ENCODE data around the gene ITGA5.

Gene ITGA5

DNA sequence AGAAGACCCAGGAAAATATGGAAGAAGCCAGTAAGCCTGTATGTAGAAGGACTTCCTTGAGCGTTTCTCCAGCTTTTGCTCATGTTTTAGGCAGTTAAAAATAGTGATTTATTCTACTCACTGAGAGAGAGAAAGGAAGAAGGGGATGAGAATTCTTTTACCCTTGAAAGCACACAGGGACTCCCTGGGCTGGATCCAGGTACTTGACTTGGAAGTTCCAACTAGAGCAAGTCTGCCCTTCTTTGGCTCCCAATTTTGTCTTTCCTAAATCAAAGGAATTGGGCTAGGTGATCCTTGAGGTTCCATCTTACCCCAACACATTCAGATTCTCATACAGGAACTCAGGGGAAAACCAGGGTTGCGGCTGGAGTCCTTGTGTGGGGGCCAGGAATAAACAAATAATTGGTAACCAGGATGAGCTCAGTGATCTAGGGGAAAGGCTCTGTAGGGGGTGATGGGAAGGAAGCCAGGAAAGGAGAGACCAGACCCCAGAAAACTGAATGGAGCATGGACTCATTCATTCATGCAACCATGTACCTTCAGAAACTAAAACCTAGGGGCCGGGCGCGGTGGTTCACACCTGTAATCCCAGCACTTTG, 11.5 kb upstream of the ITGA5 start:
- ATAC-seq (no peak), DNase-seq (no peak)

DNA sequence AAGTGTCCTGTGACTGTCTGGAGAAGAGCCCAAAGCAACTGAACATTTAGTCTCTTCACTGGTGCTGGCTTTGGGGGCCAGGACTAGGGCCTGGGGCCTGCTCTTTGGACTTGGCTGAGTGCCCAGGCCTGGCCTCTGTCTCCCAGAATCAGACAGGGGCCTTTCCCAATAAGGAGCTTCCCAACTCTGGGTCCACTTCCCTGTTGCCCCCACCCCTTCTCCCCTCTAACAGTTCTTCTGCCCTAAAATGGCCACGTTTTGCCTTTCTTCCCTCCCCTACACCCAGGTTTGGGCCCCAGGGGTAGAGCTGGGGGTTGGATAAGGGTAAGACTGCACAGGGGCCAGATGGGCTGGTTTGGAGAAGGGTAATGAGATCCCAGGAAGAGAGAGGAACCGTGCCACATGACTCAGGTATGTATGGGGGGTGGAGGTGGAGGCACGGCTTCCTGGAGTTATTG, 10.0 kb upstream of the ITGA5 start:
- no peak for ATAC-seq
- no peak for DNase-seq

DNA sequence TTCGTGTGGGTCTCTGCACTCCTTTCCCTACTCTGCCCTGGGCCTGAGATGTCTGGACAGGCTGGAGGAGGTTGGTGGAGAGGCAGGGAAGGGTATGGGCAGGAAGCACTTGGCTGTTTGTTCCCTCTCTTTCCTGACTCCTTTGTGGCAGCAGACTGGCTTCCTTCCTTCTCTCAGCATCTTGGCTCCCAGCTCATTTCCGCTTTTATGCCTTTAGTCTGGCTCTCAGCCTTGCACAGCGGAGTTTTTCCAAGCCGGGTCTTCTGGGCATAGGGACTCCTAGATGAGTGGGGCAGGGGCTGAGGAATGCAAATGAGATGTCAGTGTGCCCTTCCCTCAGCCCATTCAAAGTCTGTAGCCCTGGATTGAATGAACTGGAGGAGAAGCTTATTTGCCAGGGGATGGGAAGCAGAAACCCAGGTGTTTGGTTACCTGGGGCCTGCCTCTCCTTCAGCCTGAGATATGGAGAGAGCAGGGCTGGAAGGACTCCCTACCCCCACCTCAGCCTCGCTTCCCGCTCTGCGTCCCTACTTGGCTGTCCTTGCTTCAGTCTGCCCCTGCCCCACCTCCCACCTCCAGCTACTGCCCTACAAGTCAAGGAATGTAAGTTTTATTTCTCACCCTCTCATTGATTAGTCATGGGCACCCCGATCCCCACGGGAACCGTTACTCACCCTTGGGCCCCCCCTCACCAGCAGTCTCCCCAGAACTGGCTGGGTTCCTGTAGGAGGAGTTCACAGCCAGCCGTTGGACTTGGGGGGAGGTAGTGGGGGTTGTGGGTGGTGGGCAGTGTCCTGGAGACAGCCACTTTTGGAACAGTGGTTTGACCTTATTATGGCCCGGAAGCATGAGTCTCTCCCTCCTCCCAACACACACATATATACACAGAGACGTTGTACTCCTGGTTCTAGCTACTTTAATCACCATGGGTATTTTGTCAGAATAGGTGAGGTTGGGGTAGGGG, 9.3 kb upstream of the ITGA5 start:
- DNase-seq (no peak), ATAC-seq (peak; percentile 24)

DNA sequence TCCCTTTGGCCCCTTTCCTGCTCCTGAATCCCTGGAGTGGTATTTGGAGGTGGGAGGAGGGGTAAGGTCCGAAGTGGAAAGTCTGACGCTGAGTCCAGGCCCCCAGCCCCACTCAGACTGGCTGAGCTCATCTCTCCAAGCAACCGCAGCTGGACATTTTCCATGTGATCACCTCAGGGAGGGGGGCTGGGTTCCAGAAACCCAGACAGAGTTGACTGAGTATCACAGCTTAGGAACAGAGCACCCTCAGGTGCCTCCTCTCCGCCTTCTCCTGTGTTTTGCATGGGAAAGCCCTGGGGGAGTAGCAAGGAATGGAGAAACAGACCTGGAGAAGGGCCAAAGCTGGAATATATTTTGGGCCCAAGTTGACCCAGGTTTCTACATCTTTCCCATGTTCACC, 8.0 kb upstream of the ITGA5 start:
- DNase-seq: no peak
- ATAC-seq: no peak

DNA sequence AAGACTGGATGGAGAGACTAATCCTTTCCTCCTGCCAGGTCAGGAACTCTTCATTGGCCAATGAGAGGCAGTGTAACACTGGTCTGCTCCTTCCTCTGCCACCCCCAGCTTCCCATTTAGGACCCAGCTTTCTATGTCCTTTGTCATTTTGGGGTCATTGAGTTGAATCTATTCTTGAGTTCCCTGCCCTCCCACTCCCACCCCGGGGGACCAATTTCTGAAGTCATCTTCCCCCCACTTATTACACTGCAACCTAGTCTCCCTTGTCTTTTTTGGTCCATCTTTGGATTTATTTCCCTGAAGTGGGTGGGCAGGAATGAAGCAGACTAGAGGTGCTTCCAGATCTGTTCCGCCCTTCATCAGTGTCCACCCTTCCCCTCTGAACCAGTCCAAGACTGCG, 7.6 kb upstream of the ITGA5 start:
- ATAC-seq: no peak
- no peak for DNase-seq

DNA sequence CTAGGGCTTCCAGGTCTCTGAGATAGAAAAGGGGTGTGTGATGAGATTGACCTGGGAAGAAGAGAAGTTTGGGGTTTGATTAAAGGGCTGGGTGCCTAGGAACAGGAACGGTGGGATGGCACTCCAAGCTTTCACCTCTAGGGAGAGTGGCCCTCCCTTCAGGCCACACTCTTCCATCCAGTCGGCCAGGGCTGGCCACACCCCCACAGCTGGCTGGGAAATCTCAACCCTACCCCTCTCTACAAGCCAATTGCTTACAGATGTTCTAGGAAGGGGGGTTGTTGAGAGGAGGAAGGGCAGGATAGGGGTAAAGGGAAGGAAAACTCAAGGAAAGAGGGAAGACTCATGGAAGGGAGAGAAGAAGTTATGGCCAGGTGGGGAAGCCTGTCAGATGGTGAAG, 6.6 kb upstream of the ITGA5 start:
- DNase-seq: no peak
- no peak for ATAC-seq

DNA sequence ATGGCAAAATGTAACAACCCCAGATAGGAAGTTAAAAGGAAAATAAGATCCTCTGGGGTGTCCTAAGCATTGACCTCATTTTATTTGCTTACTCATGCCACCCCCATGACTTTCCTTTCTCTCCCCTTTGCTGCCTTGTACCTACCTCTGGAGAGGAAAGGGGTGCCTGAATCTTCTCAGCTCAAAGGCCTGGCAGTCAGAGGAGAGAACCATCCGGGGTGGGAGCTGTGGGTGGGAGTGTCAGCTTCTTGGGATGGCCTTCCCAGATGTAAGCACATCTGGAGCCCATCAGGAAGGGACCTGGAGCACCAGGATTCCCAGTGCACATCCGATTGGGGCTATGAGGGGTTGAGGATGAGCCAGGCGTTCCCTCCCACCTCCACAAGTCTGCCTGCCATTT, 5.2 kb upstream of the ITGA5 start:
- ATAC-seq (no peak), DNase-seq (no peak)

DNA sequence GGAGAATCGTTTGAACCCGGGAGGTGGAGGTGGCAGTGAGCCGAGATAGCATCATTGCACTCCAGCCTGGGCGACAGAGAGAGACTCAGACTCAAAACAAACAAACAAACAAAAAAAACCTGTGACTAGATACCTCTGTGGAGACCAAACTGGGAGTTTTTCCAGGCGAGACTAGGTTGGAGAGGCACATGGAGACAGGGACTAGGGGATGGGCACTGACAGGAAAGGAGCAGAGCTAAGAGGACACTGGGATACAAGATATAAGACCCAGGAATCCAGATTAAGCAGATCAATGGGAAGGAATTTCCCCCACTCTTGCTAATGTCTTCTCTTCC, 4.7 kb upstream of the ITGA5 start:
- ATAC-seq (no peak), DNase-seq (no peak)

DNA sequence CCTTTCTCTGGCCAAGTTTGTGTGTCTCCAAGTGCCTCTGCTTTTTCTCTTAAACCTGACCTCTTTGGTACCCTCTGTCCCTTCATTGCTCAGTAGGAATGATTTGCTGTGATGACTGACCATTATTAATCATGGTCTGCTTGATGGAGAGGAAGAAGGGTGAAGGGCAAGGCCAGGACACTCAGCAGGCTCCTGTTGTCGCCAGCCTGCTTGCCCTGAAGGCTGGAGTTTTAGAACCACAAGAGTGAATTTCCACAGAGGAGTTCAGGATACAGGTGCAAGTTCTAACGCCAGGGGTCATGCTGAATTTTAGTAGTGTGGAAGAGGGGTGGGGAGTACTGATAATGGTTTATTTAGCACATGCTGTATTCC, 2.8 kb upstream of the ITGA5 start:
- DNase-seq: no peak
- no peak for ATAC-seq

DNA sequence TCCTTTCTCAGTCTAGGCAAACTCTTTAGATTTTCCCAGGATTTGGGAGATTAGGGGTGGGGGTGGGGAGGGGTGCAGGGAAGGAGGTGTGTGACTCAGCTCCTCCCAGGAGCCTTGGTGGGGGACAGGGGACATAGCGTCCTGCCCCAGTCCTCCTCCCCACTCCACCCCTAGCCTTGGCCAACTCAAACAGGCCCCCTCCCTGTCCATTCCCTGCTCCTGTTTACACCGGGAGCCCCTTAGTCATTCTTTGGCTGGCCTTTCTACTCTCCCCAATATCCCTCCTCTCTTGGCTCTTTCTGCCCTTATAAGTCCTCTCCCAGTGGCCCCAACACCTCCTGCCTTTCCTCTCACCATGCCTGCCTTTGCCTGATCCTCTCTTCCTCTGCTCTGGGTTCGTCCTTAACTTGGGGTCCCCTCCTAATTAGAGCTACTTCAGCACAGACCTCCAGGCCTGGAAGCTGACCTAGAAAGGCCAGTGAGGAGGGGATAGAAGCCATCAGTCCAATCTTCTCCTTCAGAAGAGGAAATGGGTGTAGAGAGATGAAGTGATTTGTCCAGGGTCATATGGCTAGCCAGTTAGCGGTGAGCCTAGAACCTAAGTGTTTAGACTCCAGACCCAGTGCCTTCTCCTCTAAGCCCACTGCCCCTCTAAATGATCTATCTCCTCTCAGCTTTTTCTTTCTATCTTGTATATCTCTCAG, 2.3 kb upstream of the ITGA5 start:
- DNase-seq (no peak), ATAC-seq (no peak)

DNA sequence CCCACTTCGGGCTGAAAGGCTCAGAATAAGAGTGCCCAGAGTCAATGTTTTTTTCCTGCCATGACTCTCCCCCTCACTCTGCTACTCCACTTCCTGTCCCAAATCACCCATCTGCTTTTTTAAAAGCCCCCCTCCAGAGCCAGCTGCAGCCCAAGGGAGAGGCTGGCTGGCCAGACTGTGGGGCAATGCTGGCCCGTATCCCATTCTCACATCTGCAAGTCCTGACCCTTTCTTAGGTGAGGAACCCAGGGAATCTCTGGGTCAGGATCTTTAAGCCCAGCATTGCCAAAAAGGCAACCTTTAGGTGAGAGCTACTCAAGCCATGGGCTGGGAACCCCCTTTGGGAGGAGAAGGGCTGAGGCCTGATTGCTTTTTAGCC, 1.7 kb upstream of the ITGA5 start:
- no peak for DNase-seq
- no peak for ATAC-seq

DNA sequence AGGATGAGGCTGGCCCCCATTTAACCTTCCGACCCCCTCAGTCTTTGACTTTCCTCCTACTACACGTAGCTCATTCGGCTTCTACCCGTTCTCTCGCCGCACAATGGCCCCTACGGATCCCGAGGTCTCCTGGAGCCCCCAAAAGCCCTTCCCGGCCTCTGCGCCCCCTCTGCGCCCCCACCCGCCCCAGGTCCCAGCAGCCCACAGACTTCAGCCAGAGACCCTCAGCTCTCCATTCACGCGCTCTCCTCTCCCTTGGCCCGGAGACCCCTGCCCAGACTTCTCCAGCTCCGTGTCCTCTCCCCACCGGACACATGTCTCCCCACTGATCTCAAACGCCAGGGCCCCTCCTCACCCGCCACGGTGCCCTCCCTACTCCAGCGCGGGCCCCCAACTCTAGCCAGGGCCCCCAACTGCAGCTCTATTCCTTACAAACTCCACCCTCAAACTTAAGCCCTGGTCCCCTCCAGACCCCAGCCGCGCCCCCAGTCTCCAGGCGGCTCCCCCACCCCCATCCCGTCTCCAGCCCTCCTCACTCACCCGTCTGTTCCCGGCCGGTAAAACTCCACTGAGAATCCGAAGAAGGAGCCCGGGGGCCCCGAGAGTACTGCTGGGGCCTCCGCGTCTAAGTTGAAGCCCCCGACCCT, 502 bp downstream of the ITGA5 start:
- ATAC-seq: no peak

DNA sequence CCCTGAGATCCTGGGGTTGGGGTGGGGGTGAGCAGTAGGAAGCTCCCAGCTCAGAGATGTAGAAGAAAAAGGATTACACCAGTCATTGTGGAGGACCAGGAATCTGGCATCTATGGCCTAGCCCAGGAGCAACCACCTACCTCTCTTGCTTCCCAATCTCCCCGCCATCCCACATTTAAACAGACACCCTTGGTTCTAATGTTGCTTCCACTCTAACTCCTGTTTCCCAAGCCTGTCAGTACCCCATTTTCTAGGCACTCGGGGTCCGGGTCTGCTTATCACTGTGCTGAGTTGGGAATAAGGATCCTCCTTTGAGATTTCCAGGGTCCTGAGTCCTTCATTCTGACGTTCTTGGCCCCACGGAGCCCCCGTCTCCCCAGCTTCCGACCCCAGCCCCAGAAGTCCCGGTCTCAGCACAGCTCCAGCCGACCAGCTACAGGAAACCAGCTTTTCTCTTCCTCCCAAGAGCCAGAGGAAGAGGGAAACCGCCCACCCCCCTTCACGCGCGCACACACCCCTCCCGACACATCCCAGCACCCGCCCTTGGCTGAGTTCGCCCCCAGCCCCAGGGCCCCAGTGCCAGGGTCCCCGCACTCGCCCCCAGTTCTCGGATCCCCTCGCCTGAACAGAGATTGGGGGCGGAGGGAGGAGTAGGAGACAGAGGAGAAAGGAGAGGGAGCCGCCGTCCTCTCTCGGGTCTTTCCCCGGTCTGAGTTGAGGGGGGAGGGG, 1.2 kb downstream of the ITGA5 start:
- DNase-seq (peak; percentile 34), ATAC-seq (no peak)

More for the DNA sequence above, 502 bp downstream of the ITGA5 start:
- DNase-seq: peak; percentile 22

DNA sequence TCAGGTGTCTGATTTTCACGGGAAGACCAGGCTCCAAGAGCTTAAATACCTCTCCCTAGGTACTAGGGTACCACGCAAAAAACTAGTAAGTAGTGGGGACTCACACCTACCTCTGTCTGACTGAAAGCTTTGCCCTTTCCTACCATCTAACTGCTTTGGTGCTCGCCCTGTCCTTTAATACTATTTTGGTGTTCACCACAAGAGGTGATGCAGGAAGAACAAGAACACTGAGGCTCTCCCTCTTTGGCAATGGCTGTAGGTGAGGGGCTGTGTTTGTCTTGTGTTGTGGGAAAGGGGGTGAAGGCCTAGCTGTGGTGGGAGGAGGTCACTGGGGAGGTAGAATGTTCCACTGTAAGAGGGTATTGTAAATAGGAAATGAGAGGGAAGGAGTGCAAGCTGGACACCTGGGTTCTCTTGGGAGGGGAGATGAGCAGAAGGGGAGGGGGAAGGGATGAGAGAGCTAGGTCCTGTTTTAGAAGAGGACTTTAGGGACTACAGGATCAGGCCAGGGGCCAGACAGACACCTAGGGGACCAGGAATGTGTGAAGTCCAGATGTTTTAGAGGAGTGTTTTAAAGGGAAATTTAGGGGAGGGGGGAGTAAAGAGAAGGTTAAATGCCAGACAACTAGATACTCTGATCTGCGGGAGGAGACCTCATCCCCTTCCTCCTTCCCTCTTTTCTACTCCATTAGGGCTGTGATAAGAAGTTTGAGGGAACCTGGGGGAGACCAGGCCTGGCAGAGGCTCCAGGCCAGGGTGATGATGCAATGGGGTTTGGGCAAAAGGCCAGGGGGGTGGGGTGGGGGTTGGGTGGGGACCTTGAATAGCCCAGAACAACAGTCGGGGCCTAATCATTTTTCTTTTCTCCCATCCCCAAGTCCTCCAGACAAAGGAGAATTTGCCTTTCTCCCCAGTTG, 2.1 kb downstream of the ITGA5 start:
- ATAC-seq (no peak), DNase-seq (peak; percentile 32)

DNA sequence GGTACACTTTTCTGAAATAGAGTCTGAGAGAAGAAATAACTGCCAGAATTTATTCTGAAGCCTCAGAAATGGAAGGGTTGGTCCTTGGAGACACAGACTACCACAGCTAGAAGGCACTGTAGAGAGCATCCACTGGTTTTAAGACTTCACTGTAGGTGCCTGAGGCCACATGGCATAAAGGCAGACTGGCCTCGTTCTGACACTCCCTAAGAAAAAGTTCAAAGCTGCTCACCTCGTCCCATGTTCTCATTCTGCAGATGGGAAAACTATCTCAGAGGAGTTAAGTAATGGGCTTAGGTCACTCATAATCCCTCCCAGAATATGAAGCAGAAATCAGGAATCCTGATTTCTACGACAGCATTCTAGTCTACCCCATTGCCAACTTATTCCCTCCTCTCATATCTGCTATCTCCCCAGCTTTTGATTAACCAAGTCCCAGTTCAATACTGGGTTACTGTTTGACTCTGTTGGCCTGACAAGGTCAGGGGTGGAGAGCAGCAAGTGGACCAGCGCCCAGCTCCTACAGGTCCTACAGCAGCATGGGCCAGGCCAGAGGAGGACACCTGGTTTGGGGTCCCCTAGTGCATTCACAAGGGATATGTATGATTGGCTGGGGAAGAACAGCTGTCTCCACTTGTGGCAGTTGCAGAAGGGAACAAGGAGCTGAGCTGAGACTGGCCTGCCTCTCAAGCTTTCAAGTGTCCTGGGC, 3.7 kb downstream of the ITGA5 start:
- DNase-seq: no peak

DNA sequence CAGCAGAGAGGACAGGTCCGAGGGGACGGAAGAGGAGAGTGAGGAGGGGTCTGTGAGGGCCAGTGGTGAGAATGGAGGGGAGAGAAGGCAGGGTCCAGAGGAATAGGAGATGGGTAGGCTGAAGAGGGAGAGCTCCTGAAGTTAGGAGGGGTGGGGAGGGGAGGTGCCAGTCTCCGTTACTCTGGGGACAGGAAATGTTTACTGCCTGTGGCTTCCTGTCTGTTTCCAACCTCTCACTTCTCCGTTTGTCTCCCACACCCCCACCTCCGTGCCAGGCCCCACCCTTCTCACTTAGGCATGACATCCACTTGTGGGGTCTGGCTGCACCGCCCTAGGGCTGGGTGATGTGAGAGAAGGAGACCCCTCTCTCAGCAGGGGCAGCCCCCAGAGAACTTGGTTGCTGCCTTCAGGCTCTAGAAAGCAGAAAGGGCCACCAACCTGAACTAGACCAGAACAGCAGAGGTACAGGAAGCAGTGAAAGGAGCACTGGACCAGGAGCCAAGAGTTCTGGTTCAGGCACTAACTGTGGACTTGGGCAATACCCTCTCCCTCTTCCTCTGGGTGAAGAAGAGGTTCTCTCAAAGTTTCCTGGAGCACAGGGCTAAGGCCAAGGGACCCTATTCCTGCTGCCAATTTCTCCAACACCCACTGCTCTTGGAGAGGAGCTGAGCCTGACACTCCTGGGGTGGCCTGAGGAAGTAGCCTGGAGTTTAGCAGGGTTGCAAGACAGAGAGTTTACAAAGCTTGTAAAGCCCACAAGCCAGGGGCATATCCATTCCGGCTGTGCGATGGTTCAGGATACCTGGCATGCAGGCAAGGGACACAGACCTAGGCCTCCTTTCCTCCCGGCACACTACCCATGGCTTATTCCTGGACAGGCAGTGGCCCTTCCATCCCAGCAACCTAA, 5.5 kb downstream of the ITGA5 start:
- peak; percentile 69 for ATAC-seq
- peak; percentile 76 for DNase-seq

More for the DNA sequence above, 3.7 kb downstream of the ITGA5 start:
- ATAC-seq: no peak

DNA sequence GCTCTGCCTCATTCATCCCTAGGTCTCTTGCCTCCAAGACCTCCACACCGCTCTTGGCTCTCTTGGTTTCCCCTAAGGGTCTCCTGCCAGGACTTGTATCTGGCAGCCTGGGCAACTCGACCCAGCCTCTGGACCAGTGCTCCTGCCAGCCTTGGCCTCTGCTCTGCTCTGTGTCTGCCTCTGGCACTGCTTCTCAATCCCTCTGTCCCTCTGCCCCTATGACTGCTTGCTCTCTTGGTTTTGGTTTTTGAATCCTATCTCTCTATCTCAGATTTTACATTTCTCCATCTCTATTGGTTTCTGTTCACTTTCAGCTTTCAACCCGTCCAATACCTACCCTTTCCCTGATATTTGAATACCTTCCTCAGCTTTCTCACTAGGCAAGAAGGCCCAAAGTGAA, 6.3 kb downstream of the ITGA5 start:
- no peak for DNase-seq
- no peak for ATAC-seq

DNA sequence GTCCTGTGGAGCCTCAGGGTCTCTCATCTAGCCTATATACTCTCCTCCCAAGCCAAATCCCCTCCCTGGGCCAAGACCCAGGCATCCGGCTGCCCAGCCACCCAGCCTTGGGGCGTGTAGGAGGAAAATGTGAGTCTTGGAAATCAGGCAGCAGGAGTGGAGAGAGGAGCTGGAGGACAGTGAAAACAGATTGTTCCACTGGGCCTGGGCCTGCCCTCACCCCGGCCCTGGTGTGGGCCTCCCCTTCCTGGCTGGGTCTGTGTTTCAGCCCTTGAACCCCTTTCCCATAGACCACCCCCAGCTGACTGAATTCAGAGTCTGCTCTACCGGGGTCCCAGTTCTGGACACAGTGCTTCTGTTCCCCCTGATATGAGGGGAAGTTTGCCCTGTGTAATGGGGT, 6.7 kb downstream of the ITGA5 start:
- DNase-seq (no peak), ATAC-seq (no peak)
